Stimulated activated CD4-positive, alpha-beta T cell treated with anti-CD3 and anti-CD28 coated beads, TNF-alpha, amount 100 ng/mL, for 24 hours (primary cell): ENCODE measurements around the gene PLCB1.

Experiments
- DNase-seq, 3 experiments: peaks; one replicate each; pipeline ENCODE4 v3.0.0-alpha.2; 2020; ENCODE audit warnings: low read depth in 3 of 3

The PLCB1 gene

DNA sequence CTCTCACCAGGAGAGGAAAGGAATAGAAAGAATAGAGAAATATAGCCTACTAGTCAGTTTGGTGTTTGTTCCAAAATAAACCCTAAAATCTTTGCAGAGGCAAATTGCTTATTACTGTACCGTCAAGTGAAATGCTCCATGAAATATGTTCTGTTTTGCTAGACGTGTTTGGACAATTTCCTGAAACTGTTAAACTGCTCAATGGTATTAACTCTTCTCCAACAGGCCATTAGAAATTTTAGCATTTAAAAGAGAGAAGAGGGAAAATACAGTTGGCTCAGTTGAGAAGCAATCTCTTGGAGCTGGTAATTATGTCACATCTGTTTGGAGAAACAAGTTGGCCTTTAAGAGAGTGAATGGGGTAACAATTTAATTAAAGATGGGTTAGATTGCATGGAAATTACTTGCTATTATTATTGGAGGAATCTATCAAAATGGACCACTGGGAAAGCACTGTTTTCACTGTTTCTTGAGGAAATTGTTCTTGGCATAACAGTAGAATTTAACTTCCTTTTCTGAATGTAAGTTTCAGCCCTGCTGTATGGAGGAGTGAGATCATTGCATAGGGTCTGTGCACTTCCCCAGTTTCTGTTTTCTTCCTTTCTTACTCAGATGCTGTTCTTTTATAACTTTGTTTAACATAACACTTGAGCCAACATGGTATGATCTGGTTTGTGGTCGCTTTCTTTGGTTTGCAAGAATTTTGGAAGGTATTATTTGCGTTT, 373.6 kb downstream of the PLCB1 start:
- no peak for DNase-seq

DNA sequence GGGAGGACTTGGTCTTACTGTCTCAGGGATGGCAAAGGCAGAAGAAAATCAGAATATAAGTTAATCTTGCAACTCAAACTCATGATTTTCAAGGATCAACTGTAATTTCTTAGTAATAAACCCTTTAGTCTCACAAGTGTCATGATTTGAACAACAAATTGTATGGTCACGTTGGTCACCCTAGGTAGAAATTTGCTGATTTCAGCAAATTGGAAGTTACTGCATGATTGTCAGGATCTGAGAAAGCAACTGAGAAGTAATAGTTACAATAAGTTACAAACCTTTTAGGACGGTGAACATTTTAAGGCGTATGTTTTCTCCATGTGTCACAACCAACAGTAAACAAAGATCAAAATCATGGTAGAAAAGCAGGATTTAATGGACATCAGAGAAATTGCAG, 375.2 kb downstream of the PLCB1 start:
- DNase-seq = no peak

DNA sequence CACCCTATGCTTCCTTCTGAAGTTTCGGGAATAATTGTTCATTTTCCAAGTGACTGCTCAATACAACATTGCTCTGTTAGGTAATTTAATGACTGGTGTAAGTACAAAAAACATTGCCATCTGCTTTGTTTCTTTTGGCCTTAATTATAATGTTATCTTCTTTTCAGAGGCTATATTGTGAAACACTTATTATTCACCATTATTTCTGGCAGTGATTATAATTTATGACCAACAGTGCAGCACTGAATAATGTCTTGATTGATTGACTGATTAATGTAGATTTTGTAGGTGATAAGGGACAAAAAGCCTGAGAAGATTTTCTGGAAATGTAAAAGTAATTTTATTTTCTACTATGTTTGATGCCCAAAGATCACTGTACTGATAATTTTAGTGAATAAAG, 377.7 kb downstream of the PLCB1 start:
- DNase-seq = no peak

DNA sequence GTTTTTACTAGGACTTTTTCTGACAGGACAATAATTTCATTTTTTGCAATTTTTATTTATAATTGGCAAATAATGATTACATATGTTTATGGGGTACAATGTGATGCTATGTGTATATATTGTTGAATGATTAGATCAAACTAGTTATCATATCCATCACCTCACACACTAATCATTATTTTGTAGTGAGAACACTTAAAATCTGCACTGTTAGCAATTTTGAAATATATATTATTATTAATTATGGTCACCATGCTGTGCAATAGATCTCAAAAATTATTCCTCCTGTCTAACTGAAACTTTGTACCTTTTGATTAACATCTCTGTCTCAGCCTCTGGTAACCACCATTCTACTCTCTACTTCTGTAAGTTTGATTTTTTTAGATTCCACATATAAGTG, 378.7 kb downstream of the PLCB1 start:
- no peak for DNase-seq

DNA sequence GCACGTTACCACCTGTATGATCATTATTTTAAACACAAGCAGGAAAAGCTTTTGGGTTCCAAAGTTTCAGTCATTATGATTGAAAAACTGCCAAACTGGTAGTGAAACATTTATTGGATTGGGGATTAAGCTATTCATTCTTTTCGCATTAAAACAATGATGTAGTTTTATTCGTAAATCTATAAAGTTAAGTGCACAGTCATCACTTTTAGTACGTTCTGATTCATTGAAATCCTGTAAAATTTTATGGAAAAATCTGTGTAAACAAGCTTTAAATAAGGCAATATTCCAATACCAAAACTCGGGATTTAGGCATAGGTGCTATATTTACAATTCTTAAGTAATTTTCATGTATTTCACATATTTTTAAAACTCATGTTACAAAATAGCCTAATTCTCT, 379.9 kb downstream of the PLCB1 start:
- no peak for DNase-seq

DNA sequence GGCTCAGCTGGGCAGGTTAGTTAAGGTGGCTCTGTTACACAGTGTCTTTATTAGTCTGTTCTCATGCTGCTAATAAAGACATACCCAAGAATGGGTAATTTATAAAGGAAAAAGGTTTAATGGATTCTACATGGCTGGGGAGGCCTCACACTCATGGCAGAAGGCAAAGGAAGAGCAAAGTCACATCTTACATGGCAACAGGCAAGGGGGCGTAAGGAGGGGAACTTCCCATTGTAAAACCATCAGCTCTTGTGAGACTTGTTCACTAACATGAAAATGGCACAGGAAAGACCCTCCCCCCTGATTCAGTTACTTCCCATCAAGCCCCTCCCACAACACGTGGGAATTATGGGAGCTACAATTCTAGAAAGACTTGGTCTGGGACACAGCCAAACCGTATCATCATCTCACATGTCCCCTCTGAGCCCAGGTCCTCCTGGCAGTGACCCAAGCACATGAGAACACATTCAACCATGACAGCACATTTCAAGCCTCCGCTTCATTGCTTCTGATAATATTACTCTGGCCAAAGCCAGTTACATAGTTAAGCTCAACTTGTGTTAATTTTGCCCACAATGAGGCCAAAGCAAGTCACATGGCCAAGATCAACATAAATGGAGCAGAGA, 383.9 kb downstream of the PLCB1 start:
- DNase-seq = no peak

DNA sequence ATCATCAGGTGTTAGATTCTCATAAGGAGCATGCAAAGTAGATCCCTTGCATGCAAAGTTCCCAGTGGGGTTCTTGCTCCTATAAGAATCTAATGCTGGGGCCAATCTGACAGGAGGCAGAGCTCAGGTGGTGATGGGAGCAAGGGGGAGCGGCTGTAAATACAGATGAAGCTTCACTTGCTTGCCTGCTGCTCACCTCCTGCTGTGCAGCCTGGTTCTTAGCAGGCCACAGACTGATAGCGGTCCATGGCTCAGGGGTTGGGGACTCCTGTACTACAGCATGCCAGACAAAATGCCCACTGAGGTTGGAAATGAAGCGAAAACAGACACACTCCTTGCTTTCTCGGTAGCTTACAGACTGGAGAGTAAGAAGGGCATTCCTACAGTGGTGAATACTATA, 386.8 kb downstream of the PLCB1 start:
- DNase-seq = no peak

DNA sequence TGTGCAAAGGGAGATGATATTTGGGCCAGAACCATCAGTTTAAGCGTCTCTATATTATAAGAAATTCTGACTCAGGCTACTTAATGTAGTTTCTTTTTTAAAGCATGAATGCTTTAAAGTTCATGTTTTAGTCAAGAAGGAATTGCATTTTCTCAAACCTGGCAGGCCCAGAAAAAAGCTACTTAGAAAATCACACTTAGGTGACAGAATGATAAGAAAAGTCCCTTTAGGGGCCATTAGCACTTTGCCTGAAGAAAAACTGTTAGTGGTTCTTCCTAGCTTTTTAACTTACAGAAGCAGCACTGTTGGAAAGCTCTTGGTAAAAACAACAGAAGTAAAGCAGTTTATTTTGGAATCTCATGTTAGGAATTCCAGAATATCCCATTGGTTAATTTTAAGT, 387.8 kb downstream of the PLCB1 start:
- no peak for DNase-seq

DNA sequence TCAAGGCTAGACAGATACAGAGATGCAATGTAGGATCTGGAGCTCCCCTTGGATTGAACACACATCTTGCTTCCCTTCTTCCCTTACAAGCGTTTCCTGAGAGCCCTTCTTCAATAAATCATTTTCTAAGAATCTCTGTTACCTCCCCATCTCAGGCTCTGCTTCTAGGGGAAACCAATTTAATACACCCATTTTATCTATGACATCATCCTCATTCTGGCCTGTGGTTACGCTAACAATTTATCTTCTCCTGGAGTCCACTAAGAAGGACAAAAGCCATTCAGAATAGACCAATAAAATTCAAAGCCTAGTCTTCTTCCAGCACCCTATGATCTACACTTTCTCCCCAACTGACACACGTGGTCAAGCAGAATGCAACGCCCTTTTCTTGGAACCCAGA, 390.1 kb downstream of the PLCB1 start:
- no peak for DNase-seq

DNA sequence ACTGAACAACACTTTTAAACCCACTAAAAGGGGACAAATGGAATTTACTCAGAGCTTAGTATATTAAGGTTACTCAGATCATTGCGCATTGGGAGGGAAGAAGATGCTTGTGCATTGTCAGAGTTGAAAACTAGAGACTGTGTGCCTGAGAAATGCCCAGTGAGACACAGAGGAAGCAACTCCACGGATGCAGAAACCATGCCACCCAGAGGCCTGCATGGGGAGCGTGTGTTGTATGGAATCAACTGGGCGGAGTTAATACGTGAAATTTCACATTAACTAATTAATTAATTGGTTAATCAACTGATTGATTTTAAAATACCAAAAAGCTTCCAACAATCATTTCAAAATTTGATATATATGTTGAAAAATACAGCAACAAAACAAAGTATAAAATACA, 391.6 kb downstream of the PLCB1 start:
- no peak for DNase-seq

DNA sequence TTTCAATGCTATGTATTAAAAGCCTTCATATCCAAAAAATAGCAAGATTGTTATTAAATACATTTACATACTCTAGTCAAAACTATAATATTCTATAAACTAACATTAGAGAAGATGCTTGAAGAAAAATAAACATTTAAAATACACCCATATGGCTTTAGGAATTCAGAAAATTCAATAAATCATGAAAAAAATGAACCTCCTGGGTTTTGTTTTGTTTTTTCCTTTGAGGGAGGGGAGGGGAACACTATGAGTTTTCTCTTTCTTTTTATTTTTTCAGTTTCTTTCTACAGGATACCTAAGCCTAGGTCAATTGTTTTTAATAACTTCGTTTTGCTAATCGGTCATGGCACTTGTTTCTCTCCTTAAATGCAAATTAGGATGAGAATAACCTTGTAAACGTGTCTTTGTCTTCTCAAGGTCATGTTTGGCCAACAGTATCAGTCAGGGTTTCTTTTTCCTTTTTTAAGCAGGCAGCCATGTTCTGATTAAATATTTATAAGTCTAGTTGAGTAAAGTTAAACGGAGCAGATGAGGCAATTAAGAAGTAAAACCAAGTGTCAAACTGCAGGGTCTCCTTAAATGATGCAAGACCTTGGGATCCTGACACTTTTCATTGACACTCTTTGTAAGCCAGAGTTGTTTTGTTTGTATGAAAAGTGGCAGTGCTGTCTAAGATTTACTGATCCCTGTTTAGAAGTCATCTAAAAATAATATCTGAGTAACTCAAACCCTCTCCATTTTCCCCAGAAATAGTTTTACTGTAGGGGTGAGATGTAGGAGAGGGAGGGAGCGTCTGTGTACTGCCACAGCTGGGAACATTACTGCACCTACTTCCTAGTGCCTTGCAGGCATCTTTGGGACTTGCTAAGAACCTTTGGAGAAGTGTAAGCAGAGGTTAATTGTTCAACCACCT, 392.3 kb downstream of the PLCB1 start:
- no peak for DNase-seq

DNA sequence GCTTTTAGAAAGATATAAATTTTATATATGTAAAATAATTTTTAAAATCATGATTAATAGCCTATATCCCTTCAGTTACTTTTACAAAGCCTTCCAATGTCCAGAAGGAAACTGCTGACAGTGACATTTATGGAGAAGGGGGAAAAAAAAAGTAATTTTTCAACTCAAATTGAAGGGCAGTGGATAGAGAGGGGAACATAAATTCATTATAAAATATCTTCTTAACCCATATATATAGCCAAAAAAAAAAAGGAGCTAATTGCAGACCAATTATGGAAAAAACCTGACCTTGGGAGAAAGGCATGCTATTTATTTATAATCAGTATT, 392.9 kb downstream of the PLCB1 start:
- DNase-seq = no peak

DNA sequence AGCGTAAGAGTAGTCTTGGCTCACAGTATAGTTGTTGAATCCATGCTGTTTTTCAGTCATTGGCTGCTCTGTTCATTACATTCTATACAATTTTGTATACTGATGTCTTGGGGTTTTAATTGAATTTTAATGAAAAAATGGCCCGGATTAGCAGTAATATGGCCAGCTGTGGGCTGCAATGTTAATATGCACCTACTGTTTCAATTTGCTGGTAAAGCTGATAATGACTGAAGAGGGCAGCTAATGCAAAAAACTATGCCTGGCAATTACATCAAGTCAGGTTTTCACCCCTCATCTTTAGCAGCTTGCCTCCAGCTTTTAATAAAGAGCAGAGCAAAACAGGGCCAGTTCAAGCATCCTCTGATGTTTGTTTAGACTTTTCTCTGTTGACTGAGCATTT, 394.5 kb downstream of the PLCB1 start:
- DNase-seq = no peak

DNA sequence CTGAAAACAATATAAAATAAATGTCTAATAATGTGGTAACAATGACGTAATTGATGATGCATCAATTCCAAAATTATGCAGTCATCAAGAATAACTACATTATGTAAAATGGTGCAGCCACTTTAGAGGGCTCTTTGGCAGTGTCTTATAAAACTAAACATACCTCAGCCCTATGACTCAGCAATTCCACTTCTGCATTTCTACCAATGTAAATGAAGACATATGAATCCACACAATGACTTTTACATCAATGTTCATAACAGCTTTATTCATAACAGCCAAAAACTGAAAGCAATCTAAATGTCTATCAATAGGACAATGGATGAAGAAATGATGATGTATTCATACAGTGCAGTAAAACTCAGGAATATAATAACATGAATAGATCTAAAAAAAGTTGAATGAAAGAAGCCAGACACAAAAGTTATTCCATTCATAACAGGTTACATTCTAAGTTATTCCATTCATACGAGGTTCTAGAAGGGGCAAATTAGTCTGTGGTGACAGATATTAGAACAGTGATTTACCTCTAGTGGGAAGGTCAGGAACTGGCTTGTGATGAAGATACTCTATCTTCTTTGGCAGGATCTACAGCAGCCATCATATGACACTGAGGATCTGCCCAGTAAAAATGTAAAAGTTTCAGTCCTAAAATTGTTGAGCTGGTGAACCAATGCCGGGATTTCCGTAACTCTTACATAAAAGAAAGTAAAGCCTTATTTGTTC, 396.1 kb downstream of the PLCB1 start:
- DNase-seq = no peak

DNA sequence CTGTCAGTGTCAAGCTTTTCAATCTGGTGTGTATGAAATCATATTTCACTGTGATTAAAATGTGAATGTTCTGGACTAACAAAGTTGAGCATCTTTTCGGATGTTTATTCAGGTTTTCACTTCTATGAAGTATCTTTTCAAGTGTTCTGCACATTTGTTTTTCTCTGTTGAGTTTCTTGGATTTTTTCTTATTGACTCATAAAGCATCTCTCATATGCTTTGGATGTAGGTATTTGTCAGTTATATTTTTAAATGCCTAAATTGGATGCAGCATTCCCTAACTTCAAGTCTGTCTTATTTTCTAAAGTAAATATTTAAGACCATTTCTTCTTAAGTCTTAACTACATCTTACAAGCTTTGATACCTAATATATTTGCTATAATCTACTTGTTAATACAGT, 398.0 kb downstream of the PLCB1 start:
- DNase-seq = no peak

DNA sequence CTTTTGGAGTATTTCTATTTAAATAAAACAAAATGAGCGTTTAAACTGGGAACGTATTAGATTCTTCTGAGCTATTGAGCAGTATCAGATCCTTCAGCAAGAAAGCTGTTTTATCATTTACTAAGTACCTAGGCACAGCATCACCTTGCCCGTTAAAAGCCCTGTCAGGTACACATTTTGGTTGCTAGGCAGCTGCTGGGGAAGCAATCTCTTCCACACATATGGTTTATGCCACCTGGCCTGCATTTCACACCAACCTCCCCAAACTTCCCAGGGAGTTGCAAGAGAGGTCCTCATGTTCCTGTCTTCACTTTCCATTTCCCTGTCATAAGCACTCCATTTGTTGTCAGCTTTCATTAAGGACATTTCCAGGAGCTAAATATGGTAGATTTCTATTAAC, 400.1 kb downstream of the PLCB1 start:
- no peak for DNase-seq

DNA sequence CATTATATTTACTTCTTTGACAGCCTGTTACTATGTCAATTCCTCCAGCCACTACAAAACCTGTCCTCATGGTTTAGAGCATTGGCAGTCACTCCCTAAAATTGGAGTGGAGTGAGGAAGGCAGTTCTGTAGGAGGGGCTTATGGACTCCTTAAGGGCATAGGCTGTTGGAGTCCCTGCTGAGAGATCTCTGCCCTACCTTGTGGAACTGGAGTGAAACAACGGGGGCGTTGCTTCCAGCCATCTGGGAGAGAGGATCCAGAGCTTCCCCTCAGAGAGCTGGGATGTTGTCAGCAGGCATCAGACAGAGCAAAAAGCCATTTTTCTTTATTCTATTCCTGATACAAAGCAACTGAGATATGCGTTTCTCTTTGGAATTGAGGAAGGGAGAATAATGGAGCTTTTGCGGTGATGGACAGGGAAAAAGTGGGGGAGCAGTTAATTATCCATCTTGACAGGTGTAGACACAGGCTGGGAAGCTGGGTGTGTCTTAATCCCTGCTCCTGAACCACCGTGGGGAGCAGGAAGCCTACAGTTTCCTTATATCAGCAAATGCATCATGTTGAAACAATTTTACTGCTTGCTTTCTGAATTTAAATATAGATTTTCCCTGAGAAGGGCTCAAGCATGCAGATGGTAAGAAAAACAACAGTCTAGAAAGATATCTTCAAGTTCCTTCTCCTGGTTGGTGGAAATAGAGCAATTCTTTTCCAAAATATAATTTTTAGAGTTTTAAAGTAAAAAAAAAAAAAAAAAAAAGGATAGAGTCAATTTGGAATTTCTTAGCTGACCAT, 402.5 kb downstream of the PLCB1 start:
- no peak for DNase-seq

DNA sequence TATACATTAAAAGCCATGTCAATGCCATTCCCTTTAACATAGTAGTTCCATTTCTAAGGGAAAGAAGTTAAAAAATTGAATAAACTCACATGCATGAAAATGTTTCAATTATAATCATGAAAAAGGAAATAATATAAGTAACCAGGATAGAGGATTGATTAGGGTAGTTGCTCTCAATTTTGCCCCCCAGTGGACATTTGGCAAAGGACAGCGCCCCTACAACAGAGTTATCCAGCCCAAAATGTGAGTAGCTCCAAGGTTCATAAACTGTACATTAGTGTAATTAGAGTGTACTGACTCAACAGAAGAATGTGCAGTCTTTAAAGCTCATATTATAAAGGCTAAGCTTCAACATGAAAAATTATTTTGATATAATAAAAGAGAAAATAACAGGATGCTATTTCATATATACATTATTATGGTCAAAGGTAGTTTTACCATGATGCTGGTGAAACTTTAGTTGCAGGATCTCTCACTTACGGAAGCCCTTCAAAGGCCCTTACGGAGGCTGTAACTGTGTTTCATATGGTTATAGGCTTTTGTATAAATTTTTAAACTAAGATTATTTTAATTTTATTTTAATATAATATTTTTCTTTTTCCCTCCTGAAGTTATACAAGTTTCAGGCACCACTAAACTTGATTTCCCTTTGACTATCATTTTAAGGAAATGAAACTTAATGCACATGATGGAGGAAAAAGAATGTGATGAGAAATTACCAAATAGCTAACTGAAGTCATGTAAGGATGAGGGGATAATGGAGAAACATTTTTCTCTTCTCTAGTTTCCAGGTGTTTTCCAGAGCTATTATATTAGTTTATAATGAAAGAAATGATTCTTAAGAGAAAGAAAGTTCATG, 403.6 kb downstream of the PLCB1 start:
- no peak for DNase-seq

DNA sequence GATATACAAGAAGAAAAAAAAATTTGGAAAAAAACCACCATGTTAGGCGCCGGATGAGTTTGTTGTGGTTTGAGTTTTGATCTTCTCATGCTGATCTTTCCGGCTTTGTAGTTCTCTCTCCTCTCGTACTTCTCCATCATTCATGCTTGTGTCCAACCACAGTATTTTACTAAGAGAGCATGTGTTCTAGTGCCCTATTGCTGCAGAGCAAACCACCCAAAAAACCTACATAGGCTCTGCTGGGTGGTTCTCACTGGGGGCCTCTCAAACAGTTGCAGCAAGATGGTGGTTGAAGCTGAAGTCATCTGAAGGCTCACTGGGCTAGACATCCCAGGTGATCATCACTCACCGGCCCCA, 404.2 kb downstream of the PLCB1 start:
- no peak for DNase-seq

DNA sequence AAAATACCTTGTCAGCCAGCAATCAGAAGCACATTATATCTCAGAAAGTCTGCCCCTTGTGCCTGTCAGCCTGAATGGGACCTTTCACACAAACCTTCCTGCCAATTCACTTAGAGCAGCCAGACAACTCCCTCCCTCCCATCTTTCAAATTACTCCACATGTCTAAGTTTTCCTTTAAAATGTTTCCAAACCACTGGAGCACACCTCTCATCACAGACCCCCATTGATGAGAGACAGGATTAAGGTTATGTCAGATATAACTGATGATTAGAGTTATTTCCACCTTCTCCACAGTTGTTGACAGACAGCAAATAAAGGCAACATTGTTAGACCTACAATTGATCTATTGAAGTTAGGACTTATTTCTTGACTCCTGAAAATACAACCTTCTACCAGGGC, 408.4 kb downstream of the PLCB1 start:
- DNase-seq = no peak

DNA sequence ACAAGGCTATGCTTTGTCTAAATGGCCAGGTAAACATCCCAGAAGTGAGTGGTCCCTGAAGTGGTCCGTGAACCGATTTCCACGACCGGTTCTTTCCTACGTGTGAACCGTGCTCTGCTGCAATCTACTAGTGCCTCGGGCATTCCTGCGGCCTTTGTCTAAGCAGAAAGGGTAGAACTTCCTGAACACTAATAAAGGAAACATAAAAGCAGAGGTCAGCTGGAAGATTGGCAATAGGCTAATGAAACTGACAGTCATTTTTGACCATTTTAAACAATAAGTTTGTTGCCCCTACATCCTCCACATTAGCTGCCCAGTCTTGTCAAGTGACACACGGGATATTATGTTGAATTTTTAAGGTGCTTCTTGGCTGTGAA, 410.0 kb downstream of the PLCB1 start:
- no peak for DNase-seq
